Measurements from ENCODE around the gene ANAPC10. TPM values are rescaled to one million over a fixed set of nuclear protein-coding genes. Genes with fewer than 3 reads are reported as not detected.

ANAPC10 gene
- total and polyA plus RNA-seq, 10 donors, result 12.0 to 42.2 (median 19.2) TPM

- no peak overlapping the region for H3K4me3 ChIP-seq
- intact Hi-C loops (cut with DNase I; ENCODE audit: low total_unique reads), result loop anchor here (10.0 kb wide), 1 partner anchor 48 kb away; no protein-coding TSS in a partner anchor
- H3K36me3 ChIP-seq, result peaks cover 0 to 81% (median 71%) of the 10 kb centered on the region in 6 donors
- peaks cover 0 to 50% (median 32%) of the 10 kb centered on the region in 6 donors for H3K4me1 ChIP-seq
- WGBS, 5 donors, result 46 to 66% (median 49%) methylated on average over 2 of the region's 2 CpGs
- peak overlapping the region in 6 of 8 donors; percentile 11 to 53 (median 32) for H3K27ac ChIP-seq
- H3K27me3 ChIP-seq (replicated peaks in 1 of 7), result no peaks in the 10 kb centered on the region
- no peak for DNase-seq
- H3K9me3 ChIP-seq, result no peaks in the 10 kb centered on the region
- TF ChIP-seq POLR2AphosphoS5 (IDR thresholded peaks at IDR 0.05) (no peak), POLR2A (IDR thresholded peaks at IDR 0.05) (no peak)
- TF ChIP-seq, protein P1, sequence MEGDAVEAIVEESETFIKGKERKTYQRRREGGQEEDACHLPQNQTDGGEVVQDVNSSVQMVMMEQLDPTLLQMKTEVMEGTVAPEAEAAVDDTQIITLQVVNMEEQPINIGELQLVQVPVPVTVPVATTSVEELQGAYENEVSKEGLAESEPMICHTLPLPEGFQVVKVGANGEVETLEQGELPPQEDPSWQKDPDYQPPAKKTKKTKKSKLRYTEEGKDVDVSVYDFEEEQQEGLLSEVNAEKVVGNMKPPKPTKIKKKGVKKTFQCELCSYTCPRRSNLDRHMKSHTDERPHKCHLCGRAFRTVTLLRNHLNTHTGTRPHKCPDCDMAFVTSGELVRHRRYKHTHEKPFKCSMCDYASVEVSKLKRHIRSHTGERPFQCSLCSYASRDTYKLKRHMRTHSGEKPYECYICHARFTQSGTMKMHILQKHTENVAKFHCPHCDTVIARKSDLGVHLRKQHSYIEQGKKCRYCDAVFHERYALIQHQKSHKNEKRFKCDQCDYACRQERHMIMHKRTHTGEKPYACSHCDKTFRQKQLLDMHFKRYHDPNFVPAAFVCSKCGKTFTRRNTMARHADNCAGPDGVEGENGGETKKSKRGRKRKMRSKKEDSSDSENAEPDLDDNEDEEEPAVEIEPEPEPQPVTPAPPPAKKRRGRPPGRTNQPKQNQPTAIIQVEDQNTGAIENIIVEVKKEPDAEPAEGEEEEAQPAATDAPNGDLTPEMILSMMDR (IDR thresholded peaks at IDR 0.05 in 8 of 11, conservative IDR thresholded peaks at IDR 0.05 in 3 of 11), result no peak
These were observed 9.1 kb upstream of the ANAPC10 start for GRCh38 chr4:145107126-145107525.

DNA sequence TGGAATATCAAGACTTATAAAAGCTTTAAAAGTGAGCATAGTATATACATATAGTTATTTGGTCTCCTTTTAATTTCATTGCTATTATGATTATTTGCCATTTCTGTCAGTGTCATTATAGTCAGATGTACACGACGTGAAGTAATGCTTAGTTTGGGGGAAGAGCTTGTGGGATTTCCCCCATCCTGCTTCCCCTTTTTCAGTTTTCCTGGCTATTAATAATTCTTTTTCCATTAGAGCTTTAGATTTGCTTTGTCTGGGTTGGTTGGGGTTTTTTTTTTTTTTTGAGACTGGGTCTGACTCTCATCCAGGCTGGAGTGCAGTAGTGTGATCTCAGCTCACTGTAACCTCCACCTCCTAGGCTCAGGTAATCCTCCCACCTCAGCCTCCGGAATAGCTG, 5.5 kb upstream of the ANAPC10 start:
- WGBS, 5 donors, result 48 to 61% (median 57%) methylated on average over 3 of the region's 3 CpGs
- Histone ChIP-seq H3K27me3 (replicated peaks in 1 of 7) (no peaks in the 10 kb centered on the region), H3K9me3 (no peaks in the 10 kb centered on the region), H3K27ac (no peak overlapping the region), H3K4me3 (no peak overlapping the region), H3K36me3 (peaks cover 0 to 45% (median 36%) of the 10 kb centered on the region in 6 donors), H3K4me1 (peaks cover 6 to 84% (median 61%) of the 10 kb centered on the region in 6 donors)
- DNase-seq, result no peak
- intact Hi-C loops (cut with DNase I; ENCODE audit: low total_unique reads), result loop anchor here (10.0 kb wide), 1 partner anchor 51 kb away; no protein-coding TSS in a partner anchor
- TF ChIP-seq, protein P1 (IDR thresholded peaks at IDR 0.05 in 8 of 11, conservative IDR thresholded peaks at IDR 0.05 in 3 of 11), result no peak
- no peak for TF ChIP-seq POLR2A (IDR thresholded peaks at IDR 0.05)
- no peak for TF ChIP-seq POLR2AphosphoS5 (IDR thresholded peaks at IDR 0.05)

DNA sequence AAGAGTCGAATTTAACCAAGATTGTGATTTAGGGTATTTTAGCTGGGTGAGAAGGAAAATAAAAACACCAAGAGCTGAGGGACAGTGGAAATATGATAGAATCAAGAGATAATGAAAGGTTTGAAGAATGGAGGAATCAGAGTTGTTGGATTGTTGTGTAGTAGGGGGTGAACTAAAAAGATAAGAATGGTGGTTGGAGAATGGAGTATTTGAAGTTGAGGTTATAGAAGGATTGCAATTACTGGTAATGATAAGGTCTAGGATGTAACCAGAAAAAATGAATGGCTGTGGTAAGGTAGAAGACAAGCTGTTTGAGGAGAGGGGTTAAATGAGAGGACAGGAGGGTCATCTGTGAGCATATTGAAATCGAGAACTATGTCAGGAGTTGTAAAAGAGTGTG, 4.6 kb upstream of the ANAPC10 start:
- WGBS, 5 donors, result 74 to 87% (median 83%) methylated on average over 2 of the region's 2 CpGs
- TF ChIP-seq, protein P1 (IDR thresholded peaks at IDR 0.05 in 8 of 11, conservative IDR thresholded peaks at IDR 0.05 in 3 of 11), result no peak
- TF ChIP-seq POLR2AphosphoS5 (IDR thresholded peaks at IDR 0.05) (no peak), POLR2A (IDR thresholded peaks at IDR 0.05) (no peak)
- Histone ChIP-seq H3K4me1 (peaks cover 6 to 80% (median 59%) of the 10 kb centered on the region in 6 donors), H3K27me3 (replicated peaks in 1 of 7) (no peaks in the 10 kb centered on the region), H3K36me3 (peaks cover 0 to 36% (median 28%) of the 10 kb centered on the region in 6 donors), H3K9me3 (no peaks in the 10 kb centered on the region), H3K27ac (no peak overlapping the region), H3K4me3 (no peak overlapping the region)
- no peak for DNase-seq
- intact Hi-C loops (cut with DNase I; ENCODE audit: low total_unique reads), result loop anchor here (10.0 kb wide), 1 partner anchor 52 kb away; no protein-coding TSS in a partner anchor

DNA sequence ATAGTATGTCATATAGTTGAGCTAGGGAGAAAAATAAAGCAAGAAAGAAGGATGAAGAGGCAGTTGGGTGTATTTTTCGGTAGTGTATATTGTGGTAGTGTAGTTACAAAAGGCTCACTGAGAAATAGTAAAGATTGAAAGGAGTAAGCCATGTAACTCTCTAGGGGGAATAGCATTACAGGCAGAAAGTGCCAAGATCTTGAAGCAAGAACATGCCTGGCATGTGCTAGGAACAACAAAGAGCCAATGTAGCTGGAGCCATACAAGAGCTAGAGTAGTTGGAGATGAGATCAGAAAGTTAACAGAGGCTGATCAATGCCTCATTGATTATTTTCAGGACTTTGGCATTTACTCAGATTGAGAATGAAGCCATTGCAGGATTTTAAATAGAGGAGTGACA, 3.1 kb upstream of the ANAPC10 start:
- 94 to 100% (median 97%) methylated on average over 1 of the region's 1 CpG for WGBS, 5 donors
- TF ChIP-seq POLR2AphosphoS5 (IDR thresholded peaks at IDR 0.05) (no peak), POLR2A (IDR thresholded peaks at IDR 0.05) (no peak)
- TF ChIP-seq, protein P1 (IDR thresholded peaks at IDR 0.05 in 8 of 11, conservative IDR thresholded peaks at IDR 0.05 in 3 of 11), result no peak
- DNase-seq, result no peak
- Histone ChIP-seq H3K4me3 (no peak overlapping the region), H3K27me3 (replicated peaks in 1 of 7) (no peaks in the 10 kb centered on the region), H3K36me3 (peaks cover 0 to 20% (median 15%) of the 10 kb centered on the region in 6 donors), H3K4me1 (peaks cover 17 to 82% (median 67%) of the 10 kb centered on the region in 6 donors), H3K9me3 (no peaks in the 10 kb centered on the region), H3K27ac (no peak overlapping the region)
- intact Hi-C loops (cut with DNase I; ENCODE audit: low total_unique reads), result loop anchor here (10.0 kb wide), 1 partner anchor 54 kb away; no protein-coding TSS in a partner anchor
